Aorta (tissue), 5 donors: ENCODE data around the gene RFPL1. TPM values are rescaled to one million over a fixed set of nuclear protein-coding genes. Genes with fewer than 3 reads are reported as not detected.
"Not testable (repeated sequence)": the region's sequence is repeated elsewhere in the genome, so short reads cannot be mapped to it uniquely, and the experiment has no call there.

Experiments
- ATAC-seq: fragments of 200-7000 bp; cut with Tn5 transposase; one replicate; pipeline ENCODE4 v1.9.1; 2022; ENCODE audit warnings: moderate library complexity; ENCODE audit not compliant: low FRiP score
- DNase-seq, 2 donors: peaks; one replicate each; pipeline ENCODE4 v3.0.0-alpha.2; 2020
- H3K27ac ChIP-seq, 2 donors: one replicate each; pipeline ENCODE4 v1.5.1; 2013; ENCODE audit warnings: low read length in 2 of 2, mild to moderate bottlenecking in 2 of 2, moderate library complexity in 2 of 2, control low read depth in 1 of 2, inconsistent platforms in 1 of 2, low read depth in 1 of 2
- H3K27me3 ChIP-seq, 2 donors: one replicate each; pipeline ENCODE4 v1.6.1; 2013; ENCODE audit warnings: control low read depth in 1 of 2, low read length in 1 of 2, mild to moderate bottlenecking in 1 of 2, moderate library complexity in 1 of 2; ENCODE audit not compliant: insufficient read depth in 2 of 2, control insufficient read depth in 1 of 2
- H3K36me3 ChIP-seq, 2 donors: one replicate each; pipeline ENCODE4 v1.6.1; 2013; ENCODE audit warnings: control low read depth in 1 of 2, low read length in 1 of 2, mild to moderate bottlenecking in 1 of 2; ENCODE audit not compliant: insufficient read depth in 2 of 2, control insufficient read depth in 1 of 2
- H3K4me1 ChIP-seq, 2 donors: one replicate each; pipeline ENCODE4 v1.6.1; 2013; ENCODE audit warnings: low read length in 2 of 2, control low read depth in 1 of 2, mild to moderate bottlenecking in 1 of 2, moderate library complexity in 1 of 2; ENCODE audit not compliant: insufficient read depth in 2 of 2, control insufficient read depth in 1 of 2
- H3K4me3 ChIP-seq, 2 donors: one replicate each; pipeline ENCODE4 v1.5.1; 2013; ENCODE audit warnings: low read length in 2 of 2, control low read depth in 1 of 2, mild to moderate bottlenecking in 1 of 2
- H3K9me3 ChIP-seq: one replicate; pipeline ENCODE4 v1.6.1; 2013; ENCODE audit warnings: mild to moderate bottlenecking, low read length; ENCODE audit not compliant: control insufficient read depth
- WGBS, 2 donors: extraction: QIAGEN DNeasy Blood & Tissue Kit; methylation state at CpG; one replicate each; pipeline ENCODE4 v1.1.7; 2013; 5-methylcytosine and 5-hydroxymethylcytosine counted together
- intact Hi-C, 2 donors: fragments of 100-400 bp; cut with DNase I; formaldehyde crosslinking; loops; one replicate each; pipeline versions ENCODE4 v1.14.2 to v1.15.0; 2022
- polyA plus RNA-seq, 2 donors: library from polyadenylated mRNA; stranded (reverse); fragments of 200-250 nt; gene quantifications; one replicate each; pipeline ENCODE4 v1.2.3, GENCODE V29; 2013
- total RNA-seq, 2 donors: library from RNA; stranded (reverse); fragmentation: NEBNext Ultra II Directional; extraction: Animal tissue kit (Norgen Biotek cat#: 25700); gene quantifications; one replicate each; pipeline ENCODE4 v1.2.1, GENCODE V29; 2021
- donor health status: healthy with polysubstance abuse.
- donor health status: Bipolar disorder and iron deficiency.
- donor health status: DM: no; HTN: no; CAD: no.
- donor health status: DM: no; HTN: no; CAD: no.
- donor health status: DM: yes; HTN: yes; CAD: no.

RFPL1 gene
- total and polyA plus RNA-seq, 4 donors: not detected

DNA sequence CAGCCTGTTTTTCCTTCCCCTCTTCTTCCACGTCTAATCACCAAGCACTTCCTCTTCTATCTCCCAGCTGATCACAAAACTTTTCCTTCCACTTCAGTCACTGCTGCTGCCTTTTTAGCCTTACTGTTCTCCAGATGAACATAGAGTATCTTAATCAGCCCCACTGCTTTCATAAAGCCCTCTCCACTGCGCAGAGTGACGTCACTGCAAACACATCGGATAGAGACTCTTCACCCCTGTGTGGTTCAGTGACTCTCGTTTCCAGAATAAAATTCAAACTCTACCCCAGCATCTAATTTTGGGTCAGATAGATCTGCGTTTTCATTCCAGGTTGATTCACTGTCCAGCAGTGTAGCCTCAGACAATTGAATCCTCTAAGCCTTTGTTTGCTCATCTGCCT lies 36.8 kb upstream of the RFPL1 start:
- WGBS, 2 donors: 62 to 66% methylated on average over 6 of the region's 6 CpGs
- H3K4me1 ChIP-seq, H3K4me3 ChIP-seq, H3K36me3 ChIP-seq, DNase-seq, ATAC-seq, H3K27me3 ChIP-seq, H3K27ac ChIP-seq, intact Hi-C loops, H3K9me3 ChIP-seq: not testable (repeated sequence)

DNA sequence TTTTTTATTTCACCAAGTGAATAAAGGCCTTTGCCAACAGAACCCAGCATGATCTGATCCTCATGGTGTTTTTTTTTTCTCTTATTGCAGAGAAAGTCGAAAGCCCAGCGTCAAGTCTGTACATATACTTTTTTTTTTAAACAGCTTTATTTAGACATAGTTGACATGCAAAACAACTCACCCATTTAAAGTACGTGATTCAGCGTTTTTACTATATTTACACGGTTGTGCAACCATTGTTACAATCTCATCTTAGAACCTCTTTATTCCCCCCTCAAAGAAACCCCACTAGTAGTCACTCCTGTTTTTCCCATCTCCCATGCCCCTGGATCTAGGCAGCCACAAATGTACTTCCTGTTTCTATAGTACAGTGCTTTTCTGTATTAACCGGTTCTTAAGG lies 29.4 kb upstream of the RFPL1 start:
- H3K27ac ChIP-seq: no peak overlapping the region
- 61 to 68% methylated on average over 6 of the region's 6 CpGs for WGBS, 2 donors
- H3K36me3 ChIP-seq: no peaks in the 10 kb centered on the region
- no peak for ATAC-seq
- H3K4me1 ChIP-seq: no peaks in the 10 kb centered on the region
- H3K9me3 ChIP-seq: no peaks in the 10 kb centered on the region
- no peaks in the 10 kb centered on the region for H3K27me3 ChIP-seq
- DNase-seq: no peak
- no peak overlapping the region for H3K4me3 ChIP-seq
- intact Hi-C loops: no loop called here

DNA sequence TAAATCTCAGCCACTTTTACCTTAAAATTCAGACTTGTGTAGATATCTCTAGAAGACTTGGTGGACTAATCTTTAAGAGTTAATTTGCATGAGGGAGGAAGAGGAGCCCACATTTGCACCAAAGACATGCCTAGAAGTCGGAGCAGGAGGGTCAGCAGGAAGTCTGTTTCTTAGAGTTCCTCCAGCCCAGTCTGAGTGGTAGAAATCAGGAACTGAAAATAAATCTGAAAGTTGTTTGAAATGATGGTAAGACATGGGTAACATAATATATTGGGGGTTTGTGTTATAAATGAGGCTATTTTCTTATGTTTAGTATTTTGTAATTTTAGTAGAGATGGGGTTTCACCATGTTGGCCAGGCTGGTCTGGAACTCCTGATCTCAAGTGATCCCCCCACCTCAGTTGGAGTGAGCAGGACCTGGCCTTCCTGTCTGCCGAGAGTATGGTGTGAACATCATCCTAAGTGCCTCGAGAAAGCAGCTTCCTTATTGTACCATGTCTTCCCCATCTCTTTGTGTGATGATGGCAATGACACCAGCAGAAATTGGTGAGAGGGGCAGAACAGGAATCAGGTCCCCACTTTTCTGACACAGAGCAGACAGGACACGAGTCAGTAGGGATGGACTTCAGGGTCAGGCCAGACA lies 26.7 kb upstream of the RFPL1 start:
- 62 to 66% methylated on average over 4 of the region's 4 CpGs for WGBS, 2 donors
- H3K9me3 ChIP-seq, H3K36me3 ChIP-seq, DNase-seq, H3K4me3 ChIP-seq, H3K27ac ChIP-seq, ATAC-seq, H3K27me3 ChIP-seq, H3K4me1 ChIP-seq, intact Hi-C loops: not testable (repeated sequence)

DNA sequence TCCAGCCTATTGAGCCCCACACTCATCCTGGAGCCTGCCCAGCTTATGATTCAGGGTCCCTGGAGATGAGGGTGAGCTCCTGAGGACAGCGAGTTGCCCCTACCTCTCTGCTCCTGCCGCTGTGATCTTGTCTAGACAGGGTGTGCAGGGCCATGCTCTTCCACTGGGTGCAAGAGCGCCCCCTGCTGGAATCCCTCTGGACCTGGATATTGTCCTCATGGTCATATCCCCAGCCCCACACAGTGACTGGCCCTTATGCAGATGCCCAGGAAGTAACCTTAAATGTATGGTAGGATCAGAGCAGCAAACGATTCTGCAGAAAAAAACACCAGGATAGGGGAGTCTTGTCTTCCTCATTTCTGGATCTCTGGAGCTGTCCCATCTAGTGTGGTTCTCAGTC lies 25.6 kb upstream of the RFPL1 start:
- H3K27ac ChIP-seq, DNase-seq, H3K4me3 ChIP-seq, H3K9me3 ChIP-seq, ATAC-seq, H3K27me3 ChIP-seq, intact Hi-C loops, H3K36me3 ChIP-seq, H3K4me1 ChIP-seq: not testable (repeated sequence)
- WGBS, 2 donors: 33 to 36% methylated on average over 4 of the region's 4 CpGs

DNA sequence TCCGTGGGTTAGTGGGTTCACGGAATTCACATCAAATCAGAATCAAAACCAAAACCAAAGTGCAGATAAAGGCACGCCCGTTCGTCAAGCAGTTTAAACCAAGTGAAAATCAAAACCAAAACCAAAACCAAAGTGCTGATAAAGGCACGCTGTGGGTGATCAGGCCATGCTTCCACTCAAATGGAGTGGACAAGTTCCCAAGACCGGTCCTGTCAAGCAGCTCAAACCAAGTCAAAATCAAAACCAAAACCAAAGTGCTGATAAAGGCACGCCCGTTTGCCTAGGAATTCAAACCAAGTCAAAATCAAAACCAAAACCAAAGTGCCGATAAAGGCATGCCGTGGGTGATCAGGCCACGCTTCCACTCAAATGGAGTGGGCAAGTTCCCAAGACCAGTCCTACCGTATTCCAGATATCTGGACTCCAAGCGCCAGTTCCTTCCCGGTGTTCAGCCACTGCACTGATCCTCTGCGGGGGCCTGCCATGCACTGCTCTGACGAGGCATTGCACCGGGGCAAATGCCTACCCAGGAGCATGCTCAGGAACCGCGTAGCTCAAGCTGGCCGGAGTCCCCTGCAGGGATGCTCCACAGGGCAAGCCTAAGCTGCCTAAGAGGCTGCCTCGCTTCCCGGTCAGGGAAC lies 23.3 kb upstream of the RFPL1 start:
- H3K27me3 ChIP-seq, H3K4me1 ChIP-seq, H3K27ac ChIP-seq, H3K36me3 ChIP-seq, H3K9me3 ChIP-seq, intact Hi-C loops, H3K4me3 ChIP-seq, DNase-seq, ATAC-seq: not testable (repeated sequence)
- WGBS, 2 donors: 57 to 58% methylated on average over 23 of the region's 23 CpGs

DNA sequence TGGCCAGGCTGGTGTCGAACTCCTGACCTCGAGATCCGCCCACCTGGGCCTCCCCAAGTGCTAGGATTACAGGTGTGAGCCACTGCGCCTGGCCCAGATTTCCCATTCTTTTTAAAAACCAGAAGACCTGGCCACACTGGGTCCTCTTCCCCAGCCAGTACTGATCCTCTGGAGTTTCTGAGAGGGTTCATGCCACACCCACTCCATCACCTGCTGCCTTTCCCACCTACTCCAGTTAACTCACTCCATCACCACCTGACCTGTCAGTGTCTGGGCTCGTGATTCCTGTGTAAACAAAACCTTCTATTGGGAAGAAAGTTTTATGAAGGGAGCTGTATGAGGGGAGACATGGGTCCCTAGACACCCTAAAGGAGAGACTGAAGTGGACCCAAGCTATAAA lies 19.7 kb upstream of the RFPL1 start:
- WGBS, 2 donors: 65 to 68% methylated on average over 5 of the region's 5 CpGs
- intact Hi-C loops, H3K27me3 ChIP-seq, H3K27ac ChIP-seq, H3K9me3 ChIP-seq, DNase-seq, H3K36me3 ChIP-seq, ATAC-seq, H3K4me3 ChIP-seq, H3K4me1 ChIP-seq: not testable (repeated sequence)

DNA sequence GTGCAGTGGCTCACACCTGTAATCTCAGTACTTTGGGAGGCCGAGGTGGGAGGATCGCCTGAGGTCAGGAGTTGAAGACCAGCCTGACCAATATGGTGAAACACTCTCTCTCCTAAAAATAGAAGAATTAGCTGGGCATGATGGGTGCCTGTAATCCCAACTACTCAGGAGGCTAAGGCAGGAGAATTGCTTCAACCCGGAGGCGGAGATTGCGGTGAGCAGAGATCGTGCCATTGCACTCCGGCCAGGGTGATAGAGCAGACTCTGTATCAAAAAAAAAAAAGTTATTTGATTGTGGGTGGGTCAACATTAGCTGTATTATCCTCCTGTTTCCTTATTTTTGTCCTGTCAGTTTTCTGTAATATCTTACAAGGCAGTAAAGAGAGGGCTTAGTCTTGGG lies 11.9 kb upstream of the RFPL1 start:
- no peak overlapping the region for H3K27ac ChIP-seq
- intact Hi-C loops: no loop called here
- H3K9me3 ChIP-seq: no peaks in the 10 kb centered on the region
- ATAC-seq (no peak), DNase-seq (no peak)
- no peak overlapping the region for H3K4me3 ChIP-seq
- no peaks in the 10 kb centered on the region for H3K4me1 ChIP-seq
- no peaks in the 10 kb centered on the region for H3K36me3 ChIP-seq
- WGBS, 2 donors: 89 to 92% methylated on average over 7 of the region's 7 CpGs
- no peaks in the 10 kb centered on the region for H3K27me3 ChIP-seq

DNA sequence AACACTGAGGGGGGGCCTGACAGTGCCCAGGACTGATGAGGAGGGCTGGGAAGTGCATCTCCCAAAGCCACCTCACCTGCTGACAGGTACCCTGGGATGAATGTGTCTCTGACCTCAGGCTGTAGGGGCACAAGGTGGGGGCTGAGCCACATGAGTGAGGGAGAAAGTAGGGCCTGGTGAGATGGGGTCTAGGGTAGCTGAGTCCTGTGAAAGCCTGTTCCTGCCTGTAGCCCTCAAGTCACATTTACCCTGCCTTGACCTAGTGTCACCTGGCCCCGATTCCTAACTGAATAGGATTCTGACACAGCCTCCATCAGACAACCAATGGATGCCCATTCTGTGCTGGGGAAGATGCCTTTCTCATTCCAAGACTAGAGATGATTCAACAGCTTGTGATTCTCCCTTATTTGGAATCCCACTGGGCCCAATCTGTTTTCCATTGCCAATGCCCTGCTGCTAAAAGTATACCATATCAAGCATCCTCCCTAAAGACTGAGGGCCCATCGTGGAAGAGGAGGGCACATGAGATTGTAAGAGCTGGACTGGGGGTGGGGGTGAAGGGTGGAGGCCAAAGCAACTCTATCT lies 11.1 kb upstream of the RFPL1 start:
- H3K27ac ChIP-seq: no peak overlapping the region
- no peaks in the 10 kb centered on the region for H3K4me1 ChIP-seq
- no peak overlapping the region for H3K4me3 ChIP-seq
- no peaks in the 10 kb centered on the region for H3K27me3 ChIP-seq
- H3K9me3 ChIP-seq: no peaks in the 10 kb centered on the region
- no peaks in the 10 kb centered on the region for H3K36me3 ChIP-seq
- ATAC-seq (no peak), DNase-seq (no peak)
- WGBS, 2 donors: 74 to 75% methylated on average over 2 of the region's 2 CpGs
- intact Hi-C loops: no loop called here

DNA sequence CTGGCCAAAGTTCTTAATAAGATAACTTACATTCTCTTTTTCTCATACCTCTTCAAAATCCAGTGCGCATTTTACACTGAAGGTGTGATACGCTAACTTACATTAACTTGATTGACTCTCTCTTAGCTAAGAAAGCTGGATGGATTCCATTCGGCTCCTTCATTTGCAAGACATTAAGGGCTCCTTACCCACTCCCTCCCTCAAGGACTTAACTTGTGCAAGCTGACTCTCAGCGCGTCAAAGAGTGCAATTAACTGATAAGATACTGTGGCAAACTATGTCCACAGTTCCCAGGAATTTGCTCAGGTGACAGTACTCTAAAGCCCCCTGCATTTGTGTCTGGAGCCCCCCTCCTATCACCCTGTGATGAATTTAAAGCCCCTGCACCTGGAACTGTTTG lies 6.4 kb upstream of the RFPL1 start:
- H3K9me3 ChIP-seq: no peaks in the 10 kb centered on the region
- DNase-seq (no peak), ATAC-seq (no peak)
- no peaks in the 10 kb centered on the region for H3K4me1 ChIP-seq
- H3K27me3 ChIP-seq: no peaks in the 10 kb centered on the region
- intact Hi-C loops: no loop called here
- no peaks in the 10 kb centered on the region for H3K36me3 ChIP-seq
- 44 to 48% methylated on average over 5 of the region's 5 CpGs for WGBS, 2 donors
- H3K4me3 ChIP-seq: no peak overlapping the region
- H3K27ac ChIP-seq: no peak overlapping the region
